ENCODE results near the gene PDGFB.

PDGFB gene

DNA sequence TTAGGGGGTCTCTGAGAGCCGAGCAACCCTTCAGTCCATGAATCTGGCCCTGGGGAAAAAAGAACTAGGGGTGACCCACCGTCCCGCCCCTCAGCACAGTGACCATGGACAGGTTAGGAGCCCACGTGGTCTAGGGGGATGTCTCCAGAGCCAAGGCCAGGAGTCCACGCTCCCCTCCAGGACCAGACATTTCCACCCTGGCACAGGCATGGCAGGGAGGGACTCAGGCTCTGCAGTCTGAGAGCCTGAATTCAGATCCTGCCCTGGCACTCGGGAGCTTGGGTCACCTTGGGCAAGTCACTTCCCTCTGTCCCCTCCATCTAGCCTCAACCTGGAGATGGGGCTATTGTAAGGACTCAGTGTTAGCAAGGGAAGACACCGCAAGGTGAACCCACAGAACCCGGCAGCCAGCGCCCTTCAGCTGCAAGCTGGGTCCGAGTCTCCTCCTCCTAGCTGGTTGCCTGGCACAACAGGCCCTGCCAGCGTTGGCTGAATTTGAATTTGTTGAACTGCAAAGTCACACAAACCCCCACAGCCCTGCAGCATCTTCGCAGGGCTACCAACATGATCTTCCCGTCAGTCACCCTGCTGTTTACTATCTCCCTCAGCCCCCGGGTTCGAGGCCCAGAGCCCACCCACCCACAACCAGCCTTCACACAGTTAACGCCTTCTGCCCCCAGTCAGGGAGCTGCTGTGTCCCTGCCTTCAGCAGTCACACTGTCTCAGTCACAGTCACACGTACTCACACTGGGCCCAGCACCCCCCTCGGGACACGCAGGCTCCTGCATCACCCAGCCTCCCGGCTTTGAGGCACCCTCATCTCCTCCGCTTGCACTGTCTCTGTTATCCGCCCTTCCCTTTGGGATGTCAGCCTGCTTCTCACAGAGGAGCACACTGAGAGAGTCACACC, 603 bp upstream of the PDGFB start:
- DNase-seq (ENCODE audit: low spot score), result no peak
- in situ Hi-C loops (cut with MboI; ENCODE audit: low sequenced_read_pairs, unreplicated experiment), result no loop called here
- TF ChIP-seq, protein P1, sequence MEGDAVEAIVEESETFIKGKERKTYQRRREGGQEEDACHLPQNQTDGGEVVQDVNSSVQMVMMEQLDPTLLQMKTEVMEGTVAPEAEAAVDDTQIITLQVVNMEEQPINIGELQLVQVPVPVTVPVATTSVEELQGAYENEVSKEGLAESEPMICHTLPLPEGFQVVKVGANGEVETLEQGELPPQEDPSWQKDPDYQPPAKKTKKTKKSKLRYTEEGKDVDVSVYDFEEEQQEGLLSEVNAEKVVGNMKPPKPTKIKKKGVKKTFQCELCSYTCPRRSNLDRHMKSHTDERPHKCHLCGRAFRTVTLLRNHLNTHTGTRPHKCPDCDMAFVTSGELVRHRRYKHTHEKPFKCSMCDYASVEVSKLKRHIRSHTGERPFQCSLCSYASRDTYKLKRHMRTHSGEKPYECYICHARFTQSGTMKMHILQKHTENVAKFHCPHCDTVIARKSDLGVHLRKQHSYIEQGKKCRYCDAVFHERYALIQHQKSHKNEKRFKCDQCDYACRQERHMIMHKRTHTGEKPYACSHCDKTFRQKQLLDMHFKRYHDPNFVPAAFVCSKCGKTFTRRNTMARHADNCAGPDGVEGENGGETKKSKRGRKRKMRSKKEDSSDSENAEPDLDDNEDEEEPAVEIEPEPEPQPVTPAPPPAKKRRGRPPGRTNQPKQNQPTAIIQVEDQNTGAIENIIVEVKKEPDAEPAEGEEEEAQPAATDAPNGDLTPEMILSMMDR (IDR thresholded peaks at IDR 0.05; ENCODE audit: borderline replicate concordance, control extremely low read depth, extremely low read depth, insufficient read depth, missing control alignments), result no peak

DNA sequence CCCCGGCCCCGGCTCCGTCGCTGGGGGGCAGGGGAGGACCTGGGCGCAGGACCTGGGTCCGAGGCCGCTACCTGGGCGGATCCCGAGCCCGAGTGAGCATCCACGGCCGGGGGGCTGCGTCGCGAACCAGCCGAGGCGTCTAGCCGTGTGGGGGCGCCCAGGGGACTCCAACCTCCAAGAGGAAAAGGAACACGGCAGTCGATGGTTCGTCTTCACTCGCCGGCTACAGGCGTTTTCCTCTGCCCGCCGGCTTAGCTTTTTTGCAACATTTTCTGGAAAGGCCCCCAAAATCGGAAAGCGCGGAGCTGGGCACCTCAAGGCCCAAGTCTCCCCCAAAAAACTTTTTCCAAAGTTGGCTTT, 666 bp downstream of the PDGFB start:
- no peak for DNase-seq (ENCODE audit: low spot score)
- TF ChIP-seq, protein P1 (IDR thresholded peaks at IDR 0.05; ENCODE audit: borderline replicate concordance, control extremely low read depth, extremely low read depth, insufficient read depth, missing control alignments), result peak; percentile 8
- in situ Hi-C loops (cut with MboI; ENCODE audit: low sequenced_read_pairs, unreplicated experiment), result no loop called here

DNA sequence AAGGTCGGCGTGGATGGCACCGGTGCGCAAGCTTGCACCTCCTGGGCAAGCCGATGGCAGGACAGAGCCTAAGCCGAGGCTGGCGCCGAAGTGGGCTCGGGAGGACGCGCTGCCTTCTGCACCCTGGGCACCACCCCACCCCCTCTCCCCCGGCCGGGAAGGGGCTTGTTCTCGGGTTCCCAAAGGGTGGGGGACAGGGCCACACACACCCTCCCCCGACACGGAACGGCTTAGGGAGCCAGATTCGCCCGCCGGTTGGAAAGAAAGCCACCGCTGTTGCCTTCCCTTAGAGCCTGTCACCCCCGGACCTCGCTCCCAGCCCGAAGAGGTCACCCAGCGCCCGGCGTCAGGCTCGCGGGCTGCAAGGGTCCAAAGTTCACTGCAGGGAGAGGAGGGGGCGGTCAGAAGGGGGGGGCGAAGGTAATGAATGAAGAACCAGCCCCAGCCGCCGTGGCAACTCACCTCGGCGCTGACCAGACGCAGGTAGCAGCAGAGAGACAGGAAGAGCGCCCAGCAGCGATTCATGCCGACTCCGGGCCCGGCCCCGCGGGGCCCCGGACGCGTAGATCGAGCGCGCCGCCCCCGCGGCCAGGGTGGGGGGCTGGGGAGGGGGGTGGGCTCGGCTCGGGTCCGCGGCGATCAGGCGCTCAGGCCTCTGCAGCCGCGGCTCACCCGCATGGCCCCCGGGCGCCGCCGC, 1.2 kb downstream of the PDGFB start:
- TF ChIP-seq, protein P1 (IDR thresholded peaks at IDR 0.05; ENCODE audit: borderline replicate concordance, control extremely low read depth, extremely low read depth, insufficient read depth, missing control alignments), result no peak
- in situ Hi-C loops (cut with MboI; ENCODE audit: low sequenced_read_pairs, unreplicated experiment), result no loop called here

DNA sequence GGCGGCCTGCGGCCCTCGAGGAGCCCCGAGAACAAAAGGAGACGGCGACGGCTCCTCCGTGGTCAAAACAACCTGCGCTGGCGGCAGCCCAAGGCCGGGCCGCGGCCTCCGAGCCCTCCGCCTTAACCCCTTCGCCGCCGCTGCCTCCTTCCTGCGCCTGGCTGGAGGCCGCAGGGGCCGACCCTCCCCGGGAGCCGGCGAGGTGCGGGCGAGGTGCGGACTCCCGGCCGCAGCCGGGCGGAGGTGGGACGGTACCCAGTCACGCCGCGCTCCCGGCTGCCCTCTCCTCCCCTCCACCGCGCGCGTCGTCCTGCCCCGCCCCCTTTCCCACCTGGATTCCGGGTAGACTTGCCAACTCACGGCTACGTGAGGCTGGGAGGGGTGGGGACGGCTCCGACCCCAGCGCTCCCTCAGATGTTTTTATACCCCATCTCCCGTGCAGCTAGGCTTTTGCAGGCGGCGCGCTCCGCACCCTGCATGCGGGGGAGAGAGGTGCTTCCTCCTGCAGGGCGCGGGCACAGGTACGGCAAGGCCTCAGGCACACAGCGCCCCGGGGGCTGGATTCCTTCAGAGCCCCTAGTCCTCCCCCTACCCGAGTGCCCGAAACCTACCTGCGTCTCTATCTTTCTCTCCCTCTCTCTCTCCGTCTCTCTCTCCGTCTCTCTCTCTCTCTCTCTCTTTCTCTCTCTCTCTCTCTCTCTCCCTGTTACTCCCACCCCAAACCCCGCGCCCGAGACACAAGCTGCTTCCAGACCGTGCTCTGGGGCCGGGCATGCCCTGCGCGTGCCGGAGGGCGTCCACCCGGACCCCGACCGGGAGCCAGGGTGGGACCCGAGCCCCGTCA, 2.0 kb downstream of the PDGFB start:
- in situ Hi-C loops (cut with MboI; ENCODE audit: low sequenced_read_pairs, unreplicated experiment), result no loop called here
- no peak for DNase-seq (ENCODE audit: low spot score)
- TF ChIP-seq, protein P1 (IDR thresholded peaks at IDR 0.05; ENCODE audit: borderline replicate concordance, control extremely low read depth, extremely low read depth, insufficient read depth, missing control alignments), result no peak

More for the DNA sequence above, 1.2 kb downstream of the PDGFB start:
- DNase-seq (ENCODE audit: low spot score), result no peak

DNA sequence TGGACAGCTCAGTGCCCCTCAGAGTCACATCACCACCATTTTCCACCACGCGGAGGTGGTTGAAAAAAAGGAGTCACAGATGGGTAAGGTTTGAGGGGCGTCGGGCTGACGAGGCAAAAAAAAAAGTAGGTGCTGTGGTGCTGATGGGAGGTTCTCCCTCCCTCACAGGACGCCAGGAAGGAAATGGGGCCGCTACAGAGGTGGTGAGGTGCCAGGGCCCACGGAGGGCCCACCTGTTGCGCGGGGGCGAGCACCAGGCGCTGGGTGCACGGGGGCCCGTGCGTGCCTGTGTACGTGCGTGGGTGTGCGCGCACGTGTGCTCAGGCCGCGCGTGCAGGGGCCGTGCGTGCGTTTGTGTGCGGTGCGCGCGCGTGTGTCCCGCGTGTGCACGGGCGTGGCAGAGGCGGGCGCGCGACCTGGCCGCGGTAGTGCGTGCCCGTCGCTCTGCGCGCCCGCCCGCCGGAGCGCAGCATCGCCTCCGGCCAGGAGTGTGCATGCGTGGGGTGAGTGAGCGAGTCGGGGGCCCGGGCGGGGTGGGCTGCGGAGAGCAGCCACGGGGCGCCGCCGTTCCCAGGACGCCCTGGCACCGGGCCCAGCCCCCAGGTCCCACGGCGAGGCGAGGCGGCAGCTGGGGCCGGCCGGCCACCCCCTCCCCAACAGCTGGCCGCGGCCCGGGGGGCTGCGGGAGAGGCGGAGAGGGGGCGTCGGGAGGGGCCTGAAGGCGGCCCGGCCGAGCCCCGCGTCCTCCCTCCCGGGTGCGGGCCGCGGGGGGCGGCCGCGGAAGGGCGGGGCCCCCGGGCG, 2.8 kb downstream of the PDGFB start:
- TF ChIP-seq, protein P1 (IDR thresholded peaks at IDR 0.05; ENCODE audit: borderline replicate concordance, control extremely low read depth, extremely low read depth, insufficient read depth, missing control alignments), result no peak
- in situ Hi-C loops (cut with MboI; ENCODE audit: low sequenced_read_pairs, unreplicated experiment), result no loop called here
- DNase-seq (ENCODE audit: low spot score), result no peak

All from GM13976 (cell line).